ENCODE data around the gene REV1.

The REV1 gene

GRCh38 chr2:99473518-99474083 is 16.2 kb downstream of the REV1 start:
- Histone ChIP-seq H2AFZ (ENCODE audit: low read depth, low read length) (no peak overlapping the region), H3K79me2 (ENCODE audit: insufficient read depth, low read length) (peaks cover 100% of the 10 kb centered on the region), H3K27ac (ENCODE audit: low read length) (no peak overlapping the region), H3K27me3 (ENCODE audit: insufficient read depth, low read length, poor library complexity) (no peaks in the 10 kb centered on the region), H3K4me3 (ENCODE audit: low read depth in 1 of 2, low read length in 2 of 2) (no peak overlapping the region), H3K9ac (ENCODE audit: low read depth, low read length) (no peak overlapping the region), H3K9me3 (ENCODE audit: insufficient read depth, low read length, severe bottlenecking) (no peaks in the 10 kb centered on the region), H3K4me1 (ENCODE audit: insufficient read depth, low read length) (no peaks in the 10 kb centered on the region), H4K20me1 (ENCODE audit: insufficient read depth, low read length) (peaks cover 77% of the 10 kb centered on the region), H3K4me2 (ENCODE audit: insufficient read depth, low read length) (no peak overlapping the region), H3K36me3 (ENCODE audit: insufficient read depth, low read length) (peaks cover 5% of the 10 kb centered on the region; the same call in 1 of the 2 replicates)
- ATAC-seq (ENCODE audit: insufficient read depth, low read depth) (no peak), DNase-seq (no peak)
- no peak for TF ChIP-seq CTCF (IDR thresholded peaks at IDR 0.05; ENCODE audit: borderline replicate concordance, extremely low read depth, low read length, poor library complexity, severe bottlenecking)
- no peak for TF ChIP-seq EZH2 (IDR thresholded peaks at IDR 0.05; ENCODE audit: borderline replicate concordance, low read depth, low read length, severe bottlenecking)

GRCh38 chr2:99472600-99472960 is 17.2 kb downstream of the REV1 start:
- DNase-seq = no peak
- no peak for ATAC-seq (ENCODE audit: insufficient read depth, low read depth)
- H4K20me1 ChIP-seq (ENCODE audit: insufficient read depth, low read length) = peaks cover 72% of the 10 kb centered on the region
- H3K9ac ChIP-seq (ENCODE audit: low read depth, low read length) = no peak overlapping the region
- no peaks in the 10 kb centered on the region for H3K27me3 ChIP-seq (ENCODE audit: insufficient read depth, low read length, poor library complexity)
- no peak overlapping the region for H3K4me2 ChIP-seq (ENCODE audit: insufficient read depth, low read length)
- TF ChIP-seq CTCF (IDR thresholded peaks at IDR 0.05; ENCODE audit: borderline replicate concordance, extremely low read depth, low read length, poor library complexity, severe bottlenecking) (no peak), EZH2 (IDR thresholded peaks at IDR 0.05; ENCODE audit: borderline replicate concordance, low read depth, low read length, severe bottlenecking) (no peak)
- H3K4me3 ChIP-seq (ENCODE audit: low read depth in 1 of 2, low read length in 2 of 2) = no peak overlapping the region
- H3K36me3 ChIP-seq (ENCODE audit: insufficient read depth, low read length) = peaks cover 2% of the 10 kb centered on the region; the same call in 1 of the 2 replicates
- no peaks in the 10 kb centered on the region for H3K4me1 ChIP-seq (ENCODE audit: insufficient read depth, low read length)
- H3K79me2 ChIP-seq (ENCODE audit: insufficient read depth, low read length) = peaks cover 98% of the 10 kb centered on the region
- H3K9me3 ChIP-seq (ENCODE audit: insufficient read depth, low read length, severe bottlenecking) = no peaks in the 10 kb centered on the region
- H2AFZ ChIP-seq (ENCODE audit: low read depth, low read length) = no peak overlapping the region
- H3K27ac ChIP-seq (ENCODE audit: low read length) = no peak overlapping the region

DNA sequence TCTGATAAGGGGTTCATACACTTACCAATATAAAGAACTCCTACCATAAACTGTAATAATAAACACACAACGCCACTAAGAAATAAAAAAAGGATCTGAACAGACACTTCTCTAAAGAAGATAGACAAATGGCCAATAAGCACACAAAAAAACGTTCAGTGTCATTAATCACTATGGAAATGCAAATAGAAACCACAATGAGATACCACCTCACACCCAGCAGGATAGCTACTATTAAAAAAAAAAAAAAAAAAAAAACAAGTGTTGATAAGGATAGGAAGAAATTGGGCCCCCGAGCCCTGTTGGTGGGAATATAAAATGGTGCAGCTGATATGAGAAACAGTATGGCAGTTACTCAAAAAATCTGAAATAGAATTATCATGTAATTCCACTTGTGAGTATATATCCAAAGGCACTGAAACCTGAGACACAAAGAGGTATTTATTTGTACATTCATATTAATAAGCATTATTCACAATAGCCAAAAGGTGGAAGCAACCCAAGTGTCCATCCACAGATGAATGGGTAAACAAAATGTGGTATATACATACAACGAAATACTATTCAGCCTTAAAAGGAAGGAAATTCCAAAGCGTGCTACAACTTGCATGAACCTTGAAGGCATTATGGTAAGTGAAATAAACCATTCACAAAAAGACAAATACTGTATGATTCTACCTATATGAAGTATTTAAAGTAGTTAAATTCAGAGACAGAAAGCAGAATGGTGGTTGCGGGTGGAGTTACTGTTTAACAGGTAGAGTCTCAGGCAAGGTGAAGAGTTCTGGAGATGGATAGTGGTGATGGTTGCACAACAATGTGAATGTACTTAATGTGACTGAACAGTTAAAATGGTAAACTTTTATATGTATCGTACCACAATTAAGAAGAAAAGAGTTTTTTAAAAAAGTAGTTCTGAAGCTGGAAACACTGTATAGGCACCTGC is 17.9 kb downstream of the REV1 start:
- no peak overlapping the region for H3K9ac ChIP-seq (ENCODE audit: low read depth, low read length)
- no peak overlapping the region for H3K4me3 ChIP-seq (ENCODE audit: low read depth in 1 of 2, low read length in 2 of 2)
- H3K27ac ChIP-seq (ENCODE audit: low read length) = no peak overlapping the region
- ATAC-seq (ENCODE audit: insufficient read depth, low read depth) = no peak
- H3K4me1 ChIP-seq (ENCODE audit: insufficient read depth, low read length) = no peaks in the 10 kb centered on the region
- no peak for DNase-seq
- H3K79me2 ChIP-seq (ENCODE audit: insufficient read depth, low read length) = peaks cover 98% of the 10 kb centered on the region
- peaks cover 2% of the 10 kb centered on the region; the same call in 1 of the 2 replicates for H3K36me3 ChIP-seq (ENCODE audit: insufficient read depth, low read length)
- H3K4me2 ChIP-seq (ENCODE audit: insufficient read depth, low read length) = no peak overlapping the region
- peaks cover 72% of the 10 kb centered on the region for H4K20me1 ChIP-seq (ENCODE audit: insufficient read depth, low read length)
- TF ChIP-seq CTCF (IDR thresholded peaks at IDR 0.05; ENCODE audit: borderline replicate concordance, extremely low read depth, low read length, poor library complexity, severe bottlenecking) = no peak
- no peak for TF ChIP-seq EZH2 (IDR thresholded peaks at IDR 0.05; ENCODE audit: borderline replicate concordance, low read depth, low read length, severe bottlenecking)
- H2AFZ ChIP-seq (ENCODE audit: low read depth, low read length) = no peak overlapping the region
- H3K9me3 ChIP-seq (ENCODE audit: insufficient read depth, low read length, severe bottlenecking) = no peaks in the 10 kb centered on the region
- no peaks in the 10 kb centered on the region for H3K27me3 ChIP-seq (ENCODE audit: insufficient read depth, low read length, poor library complexity)
